G401.6 (cell line): ENCODE measurements around the gene HOXD4.

ENCODE experiments used
- FAIRE-seq: peaks from 2 replicates; lab custom pipeline; 2012; peaks lifted over from hg19 to GRCh38; lab: Jason Lieb, UNC

The HOXD4 gene

DNA sequence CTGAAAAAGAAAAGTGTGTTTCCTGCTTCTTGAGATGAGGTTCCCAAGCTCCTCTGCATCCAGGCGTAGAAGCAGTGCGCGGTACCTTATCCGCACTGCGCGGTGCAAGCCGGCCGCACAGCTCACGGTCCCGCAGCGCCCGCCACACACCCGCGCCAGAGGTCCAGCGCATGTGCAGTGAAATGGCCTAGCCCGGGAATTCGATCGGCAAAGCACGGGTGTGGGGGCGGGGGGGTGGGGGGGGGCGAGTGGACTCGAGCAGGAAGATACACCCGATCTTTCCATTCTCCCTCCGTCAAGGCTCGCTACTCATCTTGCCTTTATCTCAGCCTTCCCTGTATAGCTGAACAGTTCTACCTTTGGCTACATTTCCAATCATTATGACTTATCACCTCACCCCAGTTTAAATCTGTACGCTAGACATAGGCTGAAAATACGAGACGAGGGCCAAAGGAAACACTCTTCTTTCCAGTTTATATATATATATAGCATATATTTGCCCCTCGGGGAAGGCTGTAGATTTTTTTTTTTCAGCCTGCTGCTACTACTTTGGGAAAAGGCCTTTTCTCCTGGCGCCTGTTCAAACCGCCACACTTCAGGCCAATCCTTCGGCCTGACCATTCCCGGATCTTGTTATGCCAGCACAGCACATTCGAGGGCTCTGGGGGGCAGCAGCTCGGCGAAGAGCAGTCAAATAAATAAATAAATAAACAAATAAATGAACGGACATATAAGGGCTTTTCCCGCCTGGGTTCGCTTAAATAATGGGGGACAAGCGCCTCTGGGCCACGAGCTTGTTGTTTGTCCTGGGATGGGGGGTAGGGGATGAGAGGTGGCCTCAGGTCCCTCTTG, 11.5 kb upstream of the HOXD4 start:
- no peak for FAIRE-seq

GRCh38 chr2:176140513-176141317, 10.6 kb upstream of the HOXD4 start:
- FAIRE-seq = no peak

GRCh38 chr2:176142281-176142680, 9.1 kb upstream of the HOXD4 start:
- FAIRE-seq = no peak

DNA sequence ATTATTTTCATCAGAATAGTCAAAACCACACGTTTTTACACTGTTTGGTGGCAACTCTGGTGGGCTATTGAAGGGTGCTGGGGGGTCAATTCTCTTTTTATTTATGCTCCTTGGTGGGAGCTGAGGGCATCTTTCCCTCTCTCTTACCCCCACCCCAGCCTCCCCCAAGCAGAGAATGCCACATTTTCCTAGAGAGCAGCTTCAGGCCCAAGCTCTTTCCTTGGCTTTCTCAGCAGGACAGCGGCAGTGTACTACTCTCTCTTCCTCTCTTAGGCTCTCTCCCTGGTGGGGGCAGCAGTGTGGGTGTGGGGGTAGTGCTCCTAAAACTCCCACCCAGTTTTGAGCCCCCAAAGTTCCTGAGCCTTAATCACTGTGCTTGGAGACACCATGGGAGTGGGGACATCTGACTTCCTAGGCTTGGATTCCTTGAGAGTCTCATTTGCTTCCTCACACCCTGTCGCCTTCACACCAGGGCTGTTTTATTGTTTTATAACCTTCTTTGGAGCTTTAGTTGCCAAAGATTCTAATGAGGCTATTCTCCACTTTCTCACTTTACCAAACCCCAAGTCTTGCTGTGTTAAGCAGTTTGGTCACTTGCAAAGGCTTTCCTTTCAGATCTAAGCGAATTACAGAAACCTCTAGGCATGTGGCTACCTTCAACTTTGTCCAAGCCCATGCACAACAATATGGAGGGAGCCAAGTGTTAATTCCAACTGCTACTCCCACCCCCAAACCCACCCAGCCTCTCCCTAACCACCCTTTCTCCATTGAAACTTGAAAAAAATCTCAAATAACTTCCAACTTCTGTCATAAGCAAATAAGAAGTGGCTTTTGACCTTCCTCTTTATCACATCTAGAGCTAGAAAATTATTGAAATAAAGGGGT, 6.0 kb upstream of the HOXD4 start:
- FAIRE-seq = no peak

DNA sequence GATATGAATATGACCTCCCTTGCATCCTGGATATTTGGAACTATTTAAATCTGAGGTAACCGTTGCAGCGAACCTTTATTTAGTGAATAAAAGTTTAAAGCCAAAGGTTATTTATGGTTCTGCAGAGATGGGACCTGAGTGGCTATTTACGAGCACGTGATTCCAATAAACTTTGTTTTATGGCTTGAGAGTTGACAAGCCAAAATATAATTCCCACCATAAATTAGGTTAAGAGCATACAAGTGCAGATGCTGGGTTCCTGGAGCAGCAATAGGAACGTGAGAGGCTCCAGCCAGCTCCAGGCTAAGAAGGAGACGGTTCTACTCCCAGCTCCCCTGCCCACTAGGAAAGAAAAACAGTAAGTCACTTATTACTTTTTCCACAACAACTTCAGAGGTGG, 5.2 kb upstream of the HOXD4 start:
- FAIRE-seq = no peak

GRCh38 chr2:176146645-176147044, 4.7 kb upstream of the HOXD4 start:
- FAIRE-seq = no peak

- FAIRE-seq = no peak
Observed at GRCh38 chr2:176147210-176147799, 4.0 kb upstream of the HOXD4 start.

DNA sequence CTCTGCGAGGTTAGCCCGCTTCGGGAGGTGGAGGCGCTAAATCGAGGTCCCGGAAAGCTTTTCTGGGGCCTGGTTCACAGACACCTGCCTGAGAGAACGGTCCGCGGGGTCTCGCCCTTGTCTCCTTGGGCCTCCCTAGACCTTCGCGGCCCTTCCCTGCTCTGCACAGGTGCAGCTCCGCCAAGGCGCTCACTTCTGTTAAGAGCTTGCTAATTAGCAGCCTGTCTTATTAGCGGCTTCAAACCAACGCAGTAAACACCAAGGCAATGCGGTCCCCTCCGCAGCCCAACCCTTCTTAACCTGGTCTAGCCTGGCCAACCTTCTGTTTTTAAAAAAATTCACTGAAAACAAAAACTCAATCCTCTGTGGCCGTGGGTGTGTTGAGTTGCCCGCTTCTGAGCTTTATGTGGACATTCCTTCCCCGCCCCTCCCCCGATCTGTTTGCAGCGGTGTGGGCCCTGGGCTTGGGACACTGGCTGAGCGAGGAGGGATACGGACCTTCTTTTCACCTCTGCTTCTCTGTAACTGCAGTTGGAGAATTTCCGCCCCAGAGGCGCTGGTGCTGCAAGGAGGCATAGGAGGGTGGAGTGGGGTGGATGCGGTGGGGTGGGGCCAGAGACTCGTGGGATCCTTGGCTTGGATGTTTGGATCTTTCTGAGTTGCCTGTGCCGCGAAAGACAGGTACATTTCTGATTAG, 3.4 kb upstream of the HOXD4 start:
- no peak for FAIRE-seq

DNA sequence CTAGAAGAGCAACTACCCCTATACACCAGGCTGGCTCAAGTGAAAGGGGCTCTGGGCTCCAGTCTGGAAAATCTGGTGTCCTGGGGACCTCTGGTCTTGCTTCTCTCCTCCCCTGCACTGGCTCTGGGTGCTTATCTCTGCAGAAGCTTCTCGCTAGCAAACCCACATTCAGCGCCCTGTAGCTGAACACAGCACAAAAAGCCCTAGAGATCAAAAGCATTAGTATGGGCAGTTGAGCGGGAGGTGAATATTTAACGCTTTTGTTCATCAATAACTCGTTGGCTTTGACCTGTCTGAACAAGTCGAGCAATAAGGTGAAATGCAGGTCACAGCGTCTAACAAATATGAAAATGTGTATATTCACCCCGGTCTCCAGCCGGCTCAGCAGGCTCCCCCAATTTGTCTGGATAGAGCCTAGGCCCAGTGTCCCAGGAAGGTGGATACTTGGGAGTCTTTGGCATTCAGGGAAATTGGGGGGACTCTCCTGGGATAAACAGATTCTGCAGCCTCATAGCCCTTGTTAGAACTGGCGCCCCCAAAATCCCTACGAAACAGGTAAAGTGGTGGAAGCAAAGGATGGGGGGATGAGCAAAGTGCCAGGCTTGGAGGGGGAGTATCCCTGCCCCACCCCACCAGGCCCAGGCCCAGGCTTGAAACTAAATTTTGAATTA, 2.5 kb upstream of the HOXD4 start:
- FAIRE-seq = no peak

DNA sequence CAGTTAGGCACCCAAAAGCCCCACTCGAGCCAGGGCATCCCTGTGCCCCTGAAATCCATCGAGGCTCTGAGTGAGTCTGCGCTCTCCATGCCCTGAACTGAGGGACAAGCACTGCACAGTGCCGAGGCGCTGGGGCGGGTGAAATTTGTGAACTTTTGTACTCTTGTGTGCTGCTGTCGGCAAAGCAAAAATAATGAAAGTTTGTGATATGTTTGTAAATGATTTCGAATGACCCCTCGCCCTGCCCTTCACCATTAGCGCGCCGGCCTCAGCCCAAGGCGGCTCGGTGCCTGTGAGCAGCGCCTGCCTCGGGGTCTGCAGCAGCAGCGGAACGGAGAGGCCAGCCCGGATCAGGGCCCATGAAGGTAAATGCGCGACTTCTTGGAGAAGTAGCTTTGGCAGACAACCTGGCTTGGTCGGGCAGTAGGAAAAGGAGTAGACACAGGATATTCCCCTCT, 1.8 kb upstream of the HOXD4 start:
- FAIRE-seq = no peak

- no peak for FAIRE-seq
Observed at GRCh38 chr2:176149939-176150583, 1.3 kb upstream of the HOXD4 start.

GRCh38 chr2:176150584-176151441, 537 bp upstream of the HOXD4 start:
- FAIRE-seq = no peak

DNA sequence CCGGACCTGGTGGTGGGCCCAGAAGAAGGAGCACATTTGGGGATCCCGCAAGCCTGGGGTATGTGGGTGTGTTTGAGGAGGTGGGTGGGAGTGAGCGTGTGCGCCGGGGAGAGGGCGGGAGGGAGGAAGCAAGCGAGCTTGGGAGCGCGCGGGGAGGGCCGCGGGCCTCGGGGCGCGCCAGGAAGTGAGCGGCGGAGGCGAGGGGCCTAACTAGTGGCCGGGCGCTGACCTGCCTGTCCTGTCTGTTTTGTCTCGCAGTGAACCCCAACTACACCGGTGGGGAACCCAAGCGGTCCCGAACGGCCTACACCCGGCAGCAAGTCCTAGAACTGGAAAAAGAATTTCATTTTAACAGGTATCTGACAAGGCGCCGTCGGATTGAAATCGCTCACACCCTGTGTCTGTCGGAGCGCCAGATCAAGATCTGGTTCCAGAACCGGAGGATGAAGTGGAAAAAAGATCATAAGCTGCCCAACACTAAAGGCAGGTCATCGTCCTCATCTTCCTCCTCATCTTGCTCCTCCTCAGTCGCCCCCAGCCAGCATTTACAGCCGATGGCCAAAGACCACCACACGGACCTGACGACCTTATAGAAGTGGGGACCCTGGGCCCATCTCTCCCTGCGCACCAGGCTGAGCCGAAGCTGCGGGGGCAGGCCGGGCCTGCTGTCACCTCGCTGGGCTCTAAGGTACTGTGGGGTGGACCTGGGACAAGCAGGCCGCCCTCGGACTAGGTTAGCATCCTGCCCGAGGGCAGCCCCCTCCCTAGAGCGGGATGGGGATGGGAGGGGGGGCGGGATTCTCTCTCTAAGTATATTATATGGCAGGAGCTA, 1.2 kb downstream of the HOXD4 start:
- FAIRE-seq = no peak

DNA sequence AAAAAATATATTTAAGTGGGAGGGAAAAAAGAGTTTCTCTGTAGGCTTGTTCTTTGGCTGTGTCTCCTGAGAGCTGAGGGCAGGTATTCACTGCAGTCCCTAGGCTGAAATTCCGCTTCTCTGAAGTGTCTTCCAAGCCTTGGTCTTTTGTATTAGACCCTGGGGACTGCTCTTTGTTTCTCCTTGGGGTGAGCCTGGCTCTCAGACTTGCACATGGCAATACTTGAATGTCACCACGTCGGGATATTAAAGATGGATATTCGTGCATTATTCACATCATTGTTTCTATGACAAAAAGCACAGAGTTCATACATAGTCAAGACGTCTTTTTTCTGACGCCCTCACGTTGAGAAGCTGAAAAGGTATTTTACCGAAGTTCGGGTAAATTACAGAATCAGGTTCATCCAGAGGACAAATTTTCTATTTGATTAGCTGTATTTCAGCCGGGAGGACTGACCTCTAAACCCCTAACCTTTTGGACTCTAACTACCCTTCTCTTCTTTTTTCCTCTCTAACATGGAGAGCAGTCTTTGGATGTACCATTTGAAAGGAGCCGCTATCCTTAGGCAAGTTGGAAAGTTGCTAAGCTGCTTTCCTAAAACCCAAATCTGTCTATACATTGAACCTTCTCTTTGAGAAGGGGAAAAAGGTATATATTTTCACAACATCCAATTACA, 3.4 kb downstream of the HOXD4 start:
- no peak for FAIRE-seq

DNA sequence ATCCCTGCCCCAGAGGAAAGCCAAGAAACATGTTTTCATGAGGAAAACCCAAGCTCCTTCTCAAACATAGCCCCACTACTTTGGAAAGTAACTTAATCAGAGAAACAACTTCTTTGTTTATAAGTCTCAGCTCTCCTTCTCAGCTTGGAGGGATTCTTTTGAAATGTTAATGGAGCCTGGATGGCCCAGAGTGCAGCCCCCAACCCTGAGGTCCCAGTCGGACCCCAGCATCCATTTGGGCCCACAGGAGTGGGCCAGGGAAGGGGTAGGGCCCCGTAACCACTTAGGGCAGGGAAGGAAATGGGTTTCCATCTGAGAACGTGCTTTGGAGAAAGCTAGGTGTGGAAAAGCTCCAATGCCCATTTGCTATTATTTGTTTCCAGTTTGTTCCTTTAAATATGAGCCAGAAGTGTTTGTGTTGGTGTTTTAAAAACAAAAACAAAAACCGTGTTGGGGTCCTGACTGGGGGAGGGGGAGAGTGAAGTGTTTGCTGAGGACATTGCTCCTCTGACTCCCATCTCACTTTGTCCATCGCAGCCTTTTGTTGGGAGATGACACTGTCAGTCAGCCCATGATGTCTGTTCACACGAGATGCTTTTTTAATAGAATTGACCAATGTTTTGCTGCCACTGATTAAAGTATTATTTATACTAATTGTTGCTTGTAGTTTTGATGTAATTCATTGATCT, 4.2 kb downstream of the HOXD4 start:
- FAIRE-seq = no peak

DNA sequence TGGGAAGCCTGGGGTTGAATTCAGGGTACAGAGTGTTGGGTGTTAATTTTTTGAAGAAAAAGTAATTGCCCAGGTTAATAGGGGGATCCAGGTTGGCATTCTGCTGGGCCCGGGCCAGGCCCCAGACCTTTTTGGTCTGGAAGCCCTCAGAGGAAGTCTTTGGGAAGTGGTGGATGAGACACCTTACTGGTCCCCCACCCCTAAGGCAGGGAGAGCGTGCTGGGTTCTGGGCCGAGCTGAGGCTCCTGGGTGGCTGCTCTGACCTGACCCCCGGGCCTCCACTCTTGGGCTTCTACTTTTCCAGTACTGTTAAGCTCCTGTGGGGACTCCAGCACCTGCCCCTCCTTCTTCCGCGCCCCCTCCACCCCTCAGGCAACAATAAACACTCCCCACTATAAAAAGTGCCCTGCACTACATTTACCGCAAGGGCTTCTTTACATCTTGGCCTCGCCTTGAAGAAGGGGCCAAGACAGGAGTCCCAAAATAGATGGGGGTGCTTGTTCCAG, 5.0 kb downstream of the HOXD4 start:
- FAIRE-seq = no peak
